ENCODE data around the gene RTF1. TPM values are rescaled to one million over a fixed set of nuclear protein-coding genes. Genes with fewer than 3 reads are reported as not detected.

The RTF1 gene
- 19.0 TPM for total RNA-seq

DNA sequence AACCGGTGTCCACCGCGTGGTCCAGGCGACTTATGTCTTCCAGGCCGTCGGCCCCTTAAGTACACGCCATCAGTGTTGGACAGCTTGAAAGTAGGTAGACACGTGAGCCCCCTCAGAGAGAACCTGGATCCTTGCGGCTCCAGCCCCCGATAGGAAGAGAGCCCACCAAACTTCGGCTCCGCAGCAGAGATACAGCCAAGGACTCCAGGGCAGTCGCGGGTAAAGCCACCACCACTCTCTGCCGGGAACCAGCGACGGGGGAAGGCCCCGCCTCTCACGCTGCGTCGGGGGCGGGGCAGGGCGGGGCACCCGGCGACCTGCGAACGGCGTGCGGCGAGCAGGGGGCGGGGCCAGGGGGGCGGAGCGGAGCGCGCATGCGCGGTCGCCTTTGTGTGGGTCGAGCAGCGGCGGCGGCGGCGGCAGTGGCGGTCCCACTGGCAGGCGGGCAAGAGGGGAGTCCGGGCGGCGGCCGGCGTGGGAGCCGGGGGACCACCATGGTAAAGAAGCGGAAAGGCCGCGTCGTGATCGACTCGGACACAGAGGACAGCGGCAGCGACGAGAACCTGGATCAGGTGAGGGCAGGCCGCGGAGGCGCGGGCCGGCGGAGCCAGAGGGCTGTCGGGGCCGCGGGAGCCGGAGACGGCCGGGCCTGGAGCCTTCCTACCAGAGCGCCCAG is at the start of gene RTF1:
Gene RTF1 (plus strand): TSS at position 354 of the 676 bp plus-strand sequence. CDS start 21 bp downstream, at position 375.

DNA sequence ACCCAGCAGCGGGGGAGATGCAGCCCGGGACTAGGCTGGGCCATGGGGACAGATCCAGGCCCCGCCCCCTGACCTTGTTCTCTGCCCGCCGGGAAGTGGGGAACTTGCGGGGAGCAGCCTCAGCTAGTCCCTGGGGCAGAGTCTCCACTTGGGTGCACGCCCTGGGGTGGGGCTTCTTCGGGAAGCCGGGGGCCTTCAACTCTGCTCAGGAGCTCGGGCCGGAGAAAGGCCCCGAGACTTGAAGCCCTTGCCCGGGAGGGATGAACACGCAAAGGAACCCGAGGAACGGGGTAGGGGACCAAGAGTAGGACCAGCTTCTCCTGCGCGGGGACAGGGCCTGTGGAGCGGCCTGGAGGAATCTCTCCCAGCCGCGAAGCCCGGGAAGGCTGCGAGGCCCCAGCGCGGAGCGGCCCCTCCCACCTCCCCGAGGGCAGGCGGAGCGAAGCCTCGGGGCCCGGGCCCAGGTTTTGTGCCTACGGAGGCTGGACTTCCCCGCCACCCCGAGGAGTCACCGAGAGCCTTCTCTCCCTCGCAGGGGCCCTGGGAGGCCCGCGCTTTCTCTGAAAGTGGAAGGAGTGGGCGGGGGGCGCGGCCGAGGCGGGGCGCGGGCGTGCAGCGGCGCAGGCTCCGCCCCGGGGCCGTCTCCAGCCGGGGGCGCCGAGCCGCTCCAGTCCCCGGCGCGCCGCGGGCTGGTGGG is 76.5 kb downstream of the RTF1 start, which contains the start of gene ITPKA:
Gene ITPKA (plus strand): TSS at position 670 of the 697 bp plus-strand sequence. CDS start 54 bp downstream, outside the sequence.

DNA sequence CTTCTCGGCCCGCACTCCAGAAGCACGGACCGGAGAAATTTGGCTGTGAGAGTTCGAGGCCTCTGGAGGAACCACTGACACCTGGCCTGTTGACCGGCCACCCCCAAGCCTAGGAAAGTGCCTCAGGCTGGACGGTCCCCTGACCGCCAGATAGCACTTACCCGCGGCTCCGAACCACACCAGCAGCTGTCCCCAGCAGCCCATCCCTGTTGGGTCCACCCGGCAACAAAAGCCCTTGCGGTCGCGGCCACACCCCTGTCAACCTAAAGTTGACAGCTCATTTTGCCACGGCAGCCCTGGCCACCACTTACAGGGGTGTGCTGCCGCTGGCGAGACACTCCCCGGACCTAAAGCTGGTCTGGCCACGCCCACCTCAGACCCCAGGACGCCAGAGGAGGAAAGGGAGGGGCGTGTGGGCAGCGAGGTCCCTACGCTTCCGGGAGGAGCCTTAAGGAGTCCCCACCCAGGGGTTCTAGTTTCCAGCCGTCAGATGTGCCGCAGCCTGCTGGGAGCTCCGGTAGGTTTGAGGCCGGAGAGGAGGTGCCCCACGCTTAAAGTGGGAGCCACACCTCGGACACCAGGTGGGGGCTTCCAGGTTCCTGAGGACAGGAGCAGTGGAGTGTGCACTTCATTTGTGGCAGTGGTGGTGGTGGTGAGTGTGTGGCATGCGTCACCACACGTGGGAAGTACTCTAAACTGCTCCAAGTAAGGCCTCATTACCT is 96.8 kb downstream of the RTF1 start, which contains the start of gene LTK:
Gene LTK (minus strand): TSS at position 322 of the 722 bp plus-strand sequence. CDS start 118 bp downstream, at position 204.

Small RNAs within 50 kb of the gene (small RNA-seq; reads per million reads assigned to genes)
- gene RNU6-1169P (ENCODE audit: low replicate concordance) = not detected

Other genes with a start within 250 kb of the RTF1 start
- gene EXD1, start 186.3 kb upstream of the RTF1 start, total RNA-seq = not detected
- gene CHP1, start 185.8 kb upstream of the RTF1 start, total RNA-seq = 61.0 TPM
- gene OIP5, start 84.5 kb upstream of the RTF1 start, total RNA-seq = 6.4 TPM
- 89.6 TPM for gene NUSAP1, start 84.2 kb upstream of the RTF1 start, total RNA-seq
- 17.3 TPM for gene NDUFAF1, start 14.6 kb upstream of the RTF1 start, total RNA-seq
- 0.47 TPM for gene ITPKA, start 76.8 kb downstream of the RTF1 start, total RNA-seq
- 1.7 TPM for gene LTK, start 96.7 kb downstream of the RTF1 start, total RNA-seq
- gene RPAP1, start 127.2 kb downstream of the RTF1 start, total RNA-seq = 21.3 TPM
- 44.0 TPM for gene TYRO3, start 142.1 kb downstream of the RTF1 start, total RNA-seq
- gene MGA, start 243.3 kb downstream of the RTF1 start, total RNA-seq = 69.2 TPM

All from metanephros (tissue), 2 donors.